Measurements from ENCODE around the gene KCNMB2.

The KCNMB2 gene

GRCh38 chr3:178551916-178552321 lies 15.7 kb downstream of the KCNMB2 start:
- DNase-seq (ENCODE audit: low read depth), result no peak
- TF ChIP-seq CTCF (IDR thresholded peaks at IDR 0.05; ENCODE audit: insufficient read depth, low read depth, low read length, missing control alignments), result no peak
- no peak overlapping the region for H3K4me3 ChIP-seq (ENCODE audit: low read length)

- H3K4me3 ChIP-seq (ENCODE audit: low read length), result no peak overlapping the region
- TF ChIP-seq CTCF (IDR thresholded peaks at IDR 0.05; ENCODE audit: insufficient read depth, low read depth, low read length, missing control alignments), result no peak
Measured at GRCh38 chr3:178558637-178559036, 22.4 kb downstream of the KCNMB2 start.

GRCh38 chr3:178560759-178561158 lies 24.5 kb downstream of the KCNMB2 start:
- no peak for TF ChIP-seq CTCF (IDR thresholded peaks at IDR 0.05; ENCODE audit: insufficient read depth, low read depth, low read length, missing control alignments)
- no peak for DNase-seq (ENCODE audit: low read depth)
- H3K4me3 ChIP-seq (ENCODE audit: low read length), result no peak overlapping the region

More at GRCh38 chr3:178558637-178559036, 22.4 kb downstream of the KCNMB2 start:
- no peak for DNase-seq (ENCODE audit: low read depth)

- TF ChIP-seq CTCF (IDR thresholded peaks at IDR 0.05; ENCODE audit: insufficient read depth, low read depth, low read length, missing control alignments), result no peak
- H3K4me3 ChIP-seq (ENCODE audit: low read length), result no peak overlapping the region
- DNase-seq (ENCODE audit: low read depth), result no peak
Measured at GRCh38 chr3:178561239-178561638, 25.0 kb downstream of the KCNMB2 start.

GRCh38 chr3:178562143-178562946 lies 26.1 kb downstream of the KCNMB2 start:
- H3K4me3 ChIP-seq (ENCODE audit: low read length), result no peak overlapping the region
- DNase-seq (ENCODE audit: low read depth), result no peak
- TF ChIP-seq CTCF (IDR thresholded peaks at IDR 0.05; ENCODE audit: insufficient read depth, low read depth, low read length, missing control alignments), result no peak

GRCh38 chr3:178562947-178563232 lies 26.7 kb downstream of the KCNMB2 start:
- no peak for DNase-seq (ENCODE audit: low read depth)
- no peak overlapping the region for H3K4me3 ChIP-seq (ENCODE audit: low read length)
- no peak for TF ChIP-seq CTCF (IDR thresholded peaks at IDR 0.05; ENCODE audit: insufficient read depth, low read depth, low read length, missing control alignments)

- DNase-seq (ENCODE audit: low read depth), result no peak
- TF ChIP-seq CTCF (IDR thresholded peaks at IDR 0.05; ENCODE audit: insufficient read depth, low read depth, low read length, missing control alignments), result no peak
- H3K4me3 ChIP-seq (ENCODE audit: low read length), result no peak overlapping the region
Measured at GRCh38 chr3:178567611-178568010, 31.4 kb downstream of the KCNMB2 start.

All from epithelial cell of esophagus (primary cell).